NCI-H2107 treated with DMSO at 0.1 percent for 48 hours (cell line): ENCODE results near the gene TGM2.

ENCODE experiments used
- DNase-seq: peaks from one replicate; lab custom pipeline; 2025; ENCODE audit not compliant: unreplicated experiment; lab: John Stamatoyannopoulos, UW

The TGM2 gene

DNA sequence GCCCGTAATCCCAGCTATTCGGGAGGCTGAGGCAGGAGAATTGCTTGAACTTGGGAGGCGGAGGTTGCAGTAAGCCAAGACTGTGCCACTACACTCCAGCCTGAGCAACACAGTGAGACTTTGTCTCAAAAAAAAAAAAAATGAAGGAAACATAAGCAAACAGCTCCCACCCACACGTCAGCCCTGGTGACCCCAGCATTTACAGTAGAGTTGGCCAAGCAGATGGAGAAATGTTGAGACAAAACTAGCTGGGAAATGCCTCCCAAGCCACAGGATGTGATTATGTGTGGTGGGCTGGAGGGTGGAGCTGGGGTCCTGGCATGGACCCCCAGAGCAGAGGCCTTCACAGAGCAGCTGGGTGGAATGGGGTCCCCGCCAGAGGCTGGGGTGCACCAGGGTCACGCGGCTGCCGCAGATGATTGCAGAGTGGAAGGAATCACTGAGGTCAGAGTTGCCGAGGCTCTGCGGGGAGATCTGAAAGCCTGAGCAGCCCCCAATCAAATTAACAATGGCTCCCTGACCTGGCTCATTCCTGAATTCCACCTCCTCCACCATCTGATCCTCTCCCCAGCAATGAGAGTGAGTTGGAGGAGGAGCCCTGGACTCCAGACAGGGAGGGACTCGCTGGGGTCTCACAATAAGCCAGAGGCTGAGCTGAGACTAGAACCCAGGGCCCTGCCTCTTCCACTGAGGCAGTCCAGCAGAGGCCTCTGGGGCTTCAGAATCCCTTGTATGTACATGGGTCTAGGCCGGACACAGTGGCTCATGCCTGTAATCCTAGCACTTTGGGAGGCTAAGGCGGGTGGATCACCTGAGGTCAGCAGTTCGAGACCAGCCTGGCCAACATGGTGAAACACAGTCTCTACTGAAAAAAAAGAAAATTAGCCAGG, 34.7 kb upstream of the TGM2 start:
- DNase-seq = no peak

- no peak for DNase-seq
Observed at GRCh38 chr20:38198238-38198861, 33.3 kb upstream of the TGM2 start.

GRCh38 chr20:38197619-38198018, 32.5 kb upstream of the TGM2 start:
- no peak for DNase-seq

DNA sequence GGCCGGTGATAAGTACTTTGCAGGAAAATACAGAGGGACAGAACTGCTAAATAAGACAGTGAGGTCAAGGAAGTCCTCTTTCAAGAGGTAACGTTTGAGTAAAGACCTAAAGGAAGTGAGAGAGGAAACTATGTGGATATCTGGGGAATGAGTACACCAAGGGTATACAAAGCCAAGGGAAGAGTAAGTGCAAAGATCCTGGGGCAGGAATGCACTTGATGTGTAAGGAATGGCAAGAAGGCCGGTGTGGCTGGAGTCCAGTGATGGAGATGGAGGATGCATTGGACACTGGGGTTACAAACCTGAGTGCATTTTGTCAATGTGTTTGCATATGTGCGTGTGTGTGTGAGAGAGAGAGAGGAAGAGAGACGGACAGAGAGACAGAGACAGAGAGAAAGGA, 32.1 kb upstream of the TGM2 start:
- no peak for DNase-seq

- no peak for DNase-seq
Observed at GRCh38 chr20:38196592-38196991, 31.5 kb upstream of the TGM2 start.

GRCh38 chr20:38196076-38196475, 31.0 kb upstream of the TGM2 start:
- DNase-seq = no peak

DNA sequence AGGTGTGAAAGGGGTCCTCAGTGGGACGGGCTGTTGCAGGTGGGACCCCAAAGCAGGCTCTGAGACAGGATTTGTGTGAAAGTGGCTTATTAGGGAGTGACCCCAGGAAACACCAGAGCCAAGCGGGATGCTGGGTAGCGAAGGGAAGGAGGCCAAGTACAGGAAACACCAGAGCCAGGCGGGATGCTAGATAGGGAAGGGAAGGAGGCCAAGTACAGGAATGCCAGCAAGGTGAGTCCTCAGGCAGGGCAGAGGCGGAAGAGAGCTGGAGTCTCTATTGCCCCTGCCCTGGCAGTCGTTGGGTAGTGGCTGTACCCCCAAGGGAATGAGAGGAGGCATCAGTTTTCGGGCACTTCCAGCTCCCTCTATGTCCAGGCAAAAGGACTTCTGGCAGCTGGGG, 30.5 kb upstream of the TGM2 start:
- no peak for DNase-seq

DNA sequence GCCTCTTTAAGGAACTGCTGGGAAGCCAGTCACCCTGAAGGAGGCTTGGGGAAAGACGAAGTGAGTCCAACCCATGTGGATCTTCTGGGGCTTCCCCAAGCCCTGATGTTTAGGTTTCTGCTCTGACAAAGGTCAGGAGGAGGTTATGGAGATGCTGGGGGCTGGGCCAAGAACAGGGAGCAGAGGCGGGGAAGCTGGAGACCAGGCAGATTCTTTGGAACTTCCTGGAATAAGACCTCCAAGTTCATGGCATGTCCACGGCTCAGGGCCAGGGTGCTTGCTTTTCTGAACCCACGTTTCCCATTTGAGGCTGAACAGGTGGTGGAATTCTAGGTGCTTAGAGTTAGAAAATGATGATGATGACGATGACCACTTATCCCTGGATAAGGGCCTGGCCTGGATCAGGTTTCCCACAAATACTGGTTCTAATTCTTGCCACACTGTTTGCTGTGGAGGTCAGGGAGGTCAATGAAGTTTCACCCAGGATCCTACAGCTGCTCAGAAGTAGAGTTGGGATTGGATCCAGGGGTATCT, 30.0 kb upstream of the TGM2 start:
- no peak for DNase-seq

DNA sequence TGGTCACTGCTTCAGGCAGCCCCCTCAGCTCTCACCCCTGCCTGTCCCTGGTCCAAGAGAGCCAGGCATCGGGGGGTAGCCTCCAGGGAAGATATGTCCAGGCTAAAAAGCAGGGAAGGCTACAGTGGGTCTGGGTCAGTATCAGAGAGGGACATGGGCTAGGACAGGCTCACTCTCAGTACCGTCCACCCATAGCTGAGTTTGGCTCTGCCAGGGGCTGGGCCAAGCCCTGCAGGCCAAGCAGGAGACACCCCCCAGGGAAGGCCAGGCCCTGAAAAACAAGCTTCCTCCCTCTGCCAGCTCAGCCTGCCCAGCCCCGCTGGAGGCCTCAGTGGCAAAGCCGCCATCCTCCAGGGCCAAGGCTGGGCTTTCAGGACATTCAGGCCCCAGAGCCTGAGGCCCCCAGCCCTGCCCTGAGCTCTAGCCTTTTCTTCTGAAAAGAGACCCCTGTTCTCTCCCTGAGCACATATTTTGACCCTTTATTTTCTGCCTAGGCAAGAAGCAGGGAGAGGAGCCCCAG, 28.6 kb upstream of the TGM2 start:
- no peak for DNase-seq

DNA sequence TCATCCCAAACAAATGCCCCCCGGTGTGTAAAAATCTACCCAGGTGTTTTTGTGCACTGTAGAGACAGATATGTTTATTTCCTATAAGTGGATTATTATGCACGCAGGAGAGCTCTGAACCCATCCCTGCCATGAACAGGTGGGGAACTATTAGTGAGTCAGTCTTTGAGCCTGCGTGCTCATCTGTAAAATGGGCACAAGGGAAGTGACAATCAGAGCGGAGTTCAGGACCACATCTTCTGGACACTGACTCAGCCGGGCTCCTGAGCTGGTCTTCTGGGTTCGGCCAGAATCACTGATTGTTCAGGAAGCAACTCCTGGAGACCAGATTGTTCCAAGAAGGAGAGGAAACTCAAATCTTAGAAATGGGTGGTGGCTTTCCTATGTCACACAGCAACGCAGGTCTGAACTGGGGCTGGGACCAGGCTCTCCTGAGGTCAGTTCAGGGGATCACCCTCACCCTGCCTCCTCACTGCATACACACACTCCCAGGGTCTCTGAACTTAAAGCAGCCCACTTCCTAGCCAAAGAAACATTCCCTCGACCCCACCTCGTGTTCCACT, 27.3 kb upstream of the TGM2 start:
- DNase-seq = no peak

GRCh38 chr20:38191654-38192053, 26.6 kb upstream of the TGM2 start:
- no peak for DNase-seq

DNA sequence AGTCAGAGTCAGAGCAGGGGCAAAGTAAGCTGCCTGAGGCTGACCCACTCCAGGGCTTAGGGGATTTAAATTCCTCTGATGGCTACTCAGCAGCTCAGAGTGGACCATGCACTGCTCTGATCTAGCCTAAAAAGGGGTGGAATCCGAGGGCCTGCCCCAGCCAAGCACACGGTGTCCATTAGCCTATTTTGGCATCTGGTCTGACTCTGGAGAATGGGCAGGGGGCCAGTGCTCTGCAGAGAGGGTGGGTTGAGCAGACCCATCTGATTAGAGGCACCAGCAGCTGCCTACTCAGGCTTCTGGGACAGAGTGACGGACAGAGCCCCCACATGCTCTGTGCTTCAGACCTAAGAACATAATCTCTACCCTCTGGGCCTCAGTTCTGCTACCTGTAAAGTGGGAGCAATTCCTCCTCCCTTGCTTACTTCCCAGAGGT, 25.9 kb upstream of the TGM2 start:
- no peak for DNase-seq

DNA sequence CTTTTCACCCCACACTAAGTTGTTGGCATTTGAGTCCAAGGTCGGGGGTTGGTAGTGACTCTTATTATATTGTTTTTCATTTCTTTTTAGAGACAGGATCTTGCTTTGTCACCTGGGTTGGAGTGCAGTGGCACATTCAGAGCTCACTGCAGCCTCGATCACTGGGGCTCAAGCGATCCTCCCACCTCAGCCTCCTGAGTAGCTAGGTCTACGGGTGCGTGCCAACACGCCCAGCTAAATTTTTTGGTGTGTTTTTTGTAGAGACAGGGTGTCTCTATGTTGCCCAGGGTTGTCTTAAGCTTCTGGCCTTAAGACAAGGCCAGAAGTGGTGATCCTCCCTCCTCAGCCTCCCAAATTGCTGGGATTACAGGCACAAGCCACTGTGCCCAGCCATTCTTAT, 25.1 kb upstream of the TGM2 start:
- no peak for DNase-seq

GRCh38 chr20:38187517-38187916, 22.4 kb upstream of the TGM2 start:
- no peak for DNase-seq

DNA sequence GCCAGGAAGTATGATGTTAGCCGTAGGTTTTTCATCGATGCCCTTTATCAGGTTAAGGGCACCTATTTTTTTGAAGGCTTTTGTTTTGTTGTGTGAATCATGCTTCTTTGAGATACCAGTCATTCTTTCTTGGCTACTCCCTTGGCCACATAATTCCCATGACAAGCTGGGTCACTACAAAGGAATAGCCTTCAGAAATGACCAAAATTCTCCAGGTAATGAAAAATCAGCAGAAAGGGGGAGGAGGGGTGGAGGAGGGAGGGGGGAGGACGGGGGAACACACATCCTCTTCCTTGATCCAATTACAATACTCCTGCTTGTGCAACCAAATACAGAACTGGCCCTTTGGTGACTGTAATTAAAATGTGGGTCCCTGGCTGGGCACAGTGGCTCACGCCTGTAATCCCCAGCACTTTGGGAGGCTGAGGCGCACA, 21.7 kb upstream of the TGM2 start:
- no peak for DNase-seq

GRCh38 chr20:38184101-38184500, 19.0 kb upstream of the TGM2 start:
- DNase-seq = no peak

GRCh38 chr20:38181971-38182370, 16.9 kb upstream of the TGM2 start:
- no peak for DNase-seq

- no peak for DNase-seq
Observed at GRCh38 chr20:38181207-38181801, 16.2 kb upstream of the TGM2 start.

- no peak for DNase-seq
Observed at GRCh38 chr20:38180781-38181180, 15.7 kb upstream of the TGM2 start.

DNA sequence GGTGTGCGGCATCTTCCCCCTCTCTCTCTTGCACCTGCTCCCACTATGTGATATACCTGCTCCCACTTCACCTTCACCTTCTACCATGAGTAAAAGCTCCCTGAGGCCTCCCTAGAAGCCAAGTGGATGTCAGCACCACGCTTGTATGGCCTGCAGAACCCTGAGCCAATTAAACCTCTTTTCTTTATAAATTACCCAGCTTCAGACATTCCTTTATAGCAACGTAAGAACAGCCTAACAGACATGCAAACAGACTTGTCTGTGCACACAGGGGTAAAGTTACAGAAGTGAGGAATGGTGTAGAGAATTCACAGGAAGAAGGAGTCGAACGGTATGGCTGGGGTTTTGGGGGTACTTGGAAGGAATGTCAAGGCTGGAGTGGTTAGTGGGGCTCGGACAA, 14.8 kb upstream of the TGM2 start:
- no peak for DNase-seq

- no peak for DNase-seq
Observed at GRCh38 chr20:38178581-38178980, 13.5 kb upstream of the TGM2 start.
